ENCODE measurements around the gene TLCD4. TPM values are rescaled to one million over a fixed set of nuclear protein-coding genes. Genes with fewer than 3 reads are reported as not detected.
A peak's percentile ranks its signal among the peaks of the same experiment; 100 is the strongest.

The TLCD4 gene
- total and polyA plus RNA-seq, 10 of the 15 experiments (the other 5 are each of a cell fraction or from before 2014, with no cell fraction given) = under 0.01 to 0.10 (median 0.04) TPM; not detected in 5

- POLR2A ChIA-PET = interaction anchor here (0.6 kb wide), 1 partner anchor 24 kb away, joined by 6 read pairs; no protein-coding TSS in a partner anchor
- under 1% methylated on average over 5 of the region's 5 CpGs for WGBS (ENCODE audit: insufficient coverage, insufficient replicate concordance, low lambda C conversion rate, missing lambda C conversion rate)
- RAD21 ChIA-PET (ENCODE audit: unreplicated experiment) = interaction anchor here (2.3 kb wide), 1 partner anchor 147 kb away, joined by 10 read pairs; the partner anchor contains the start of gene RWDD3
- no peak for TF ChIP-seq CTCF (IDR thresholded peaks at IDR 0.05 in 2 of 3, conservative IDR thresholded peaks at IDR 0.05 in 1 of 3; ENCODE audit: control insufficient read depth in 2 of 3, extremely low read depth in 1 of 3, insufficient read depth in 1 of 3, low read depth in 3 of 3, low read length in 3 of 3)
- TF ChIP-seq SP1 (IDR thresholded peaks at IDR 0.05; ENCODE audit: low read depth, low read length) = no peak
- in situ Hi-C loops (cut with MboI) = no loop called here
- H3K9me3 ChIP-seq (replicated peaks; ENCODE audit: control insufficient read depth, insufficient read depth, low read length) = no peaks in the 10 kb centered on the region
- H3K4me2 ChIP-seq (ENCODE audit: control insufficient read depth, insufficient read depth) = no peak overlapping the region
- H2AFZ ChIP-seq (ENCODE audit: control insufficient read depth, low read depth, low read length) = no peak overlapping the region
- SMC1A ChIA-PET (ENCODE audit: uncharacterized antibody, unreplicated experiment) = interaction anchor here (0.7 kb wide), 1 partner anchor 13 kb away, joined by 4 read pairs; no protein-coding TSS in a partner anchor
- H3K27me3 ChIP-seq (replicated peaks in 1 of 2; ENCODE audit: control insufficient read depth in 2 of 2, insufficient read depth in 2 of 2, low read length in 1 of 2) = no peaks in the 10 kb centered on the region; a peak in 1 of 4 replicates
- CTCF ChIA-PET = interaction anchor here (0.6 kb wide), 1 partner anchor 31 kb away, joined by 3 read pairs; no protein-coding TSS in a partner anchor
- ATAC-seq (peak; percentile 78), DNase-seq (ENCODE audit: low read depth, low spot score) (no peak), FAIRE-seq (no peak)
- no peaks in the 10 kb centered on the region for H3K36me3 ChIP-seq (ENCODE audit: control insufficient read depth in 2 of 2, insufficient read depth in 2 of 2, low read length in 1 of 2)
- intact Hi-C loops (cut with micrococcal nuclease; ENCODE audit: unreplicated experiment) = no loop called here
- no peaks in the 10 kb centered on the region for H3K79me2 ChIP-seq (ENCODE audit: control insufficient read depth, insufficient read depth, low read length)
- no TSS peak for BruUV-seq (replicated peaks)
- no peak overlapping the region for H3K9ac ChIP-seq (ENCODE audit: control insufficient read depth, insufficient read depth, low read length)
- H4K20me1 ChIP-seq (ENCODE audit: control insufficient read depth, insufficient read depth) = no peaks in the 10 kb centered on the region
- H3K4me3 ChIP-seq = no peak overlapping the region
- H3K4me1 ChIP-seq (ENCODE audit: control insufficient read depth, insufficient read depth, low read length) = no peaks in the 10 kb centered on the region
- no peak overlapping the region for H3K27ac ChIP-seq (ENCODE audit: control insufficient read depth, insufficient read depth)
These were observed 30.1 kb upstream of the TLCD4 start for GRCh38 chr1:95086949-95087533.

GRCh38 chr1:95088303-95088702 lies 28.9 kb upstream of the TLCD4 start:
- in situ Hi-C loops (cut with MboI) = no loop called here

More at GRCh38 chr1:95088303-95088702, 28.9 kb upstream of the TLCD4 start:
- Histone ChIP-seq H3K4me3 (no peak overlapping the region), H3K4me2 (ENCODE audit: control insufficient read depth, insufficient read depth) (no peak overlapping the region), H3K27ac (ENCODE audit: control insufficient read depth, insufficient read depth) (no peak overlapping the region), H2AFZ (ENCODE audit: control insufficient read depth, low read depth, low read length) (no peak overlapping the region), H3K9me3 (replicated peaks; ENCODE audit: control insufficient read depth, insufficient read depth, low read length) (no peaks in the 10 kb centered on the region), H3K4me1 (ENCODE audit: control insufficient read depth, insufficient read depth, low read length) (no peaks in the 10 kb centered on the region), H3K9ac (ENCODE audit: control insufficient read depth, insufficient read depth, low read length) (no peak overlapping the region), H3K27me3 (replicated peaks in 1 of 2; ENCODE audit: control insufficient read depth in 2 of 2, insufficient read depth in 2 of 2, low read length in 1 of 2) (no peaks in the 10 kb centered on the region; a peak in 1 of 4 replicates), H4K20me1 (ENCODE audit: control insufficient read depth, insufficient read depth) (no peaks in the 10 kb centered on the region), H3K36me3 (ENCODE audit: control insufficient read depth in 2 of 2, insufficient read depth in 2 of 2, low read length in 1 of 2) (no peaks in the 10 kb centered on the region), H3K79me2 (ENCODE audit: control insufficient read depth, insufficient read depth, low read length) (no peaks in the 10 kb centered on the region)
- RAD21 ChIA-PET (ENCODE audit: unreplicated experiment) = interaction anchor here (1.1 to 2.3 kb wide), 2 partner anchors 16 to 146 kb away, joined by 3 to 10 read pairs; partner anchors contain the start of genes ALG14 and RWDD3
- 43% methylated on average over 1 of the region's 1 CpG for WGBS (ENCODE audit: insufficient coverage, insufficient replicate concordance, low lambda C conversion rate, missing lambda C conversion rate)
- ATAC-seq (no peak), FAIRE-seq (no peak), DNase-seq (ENCODE audit: low read depth, low spot score) (no peak)
- intact Hi-C loops (cut with micrococcal nuclease; ENCODE audit: unreplicated experiment) = no loop called here
- CTCF ChIA-PET = interaction anchor here (0.9 to 1.4 kb wide), 3 partner anchors 21 to 150 kb away, joined by 3 to 8 read pairs (median 4); partner anchors contain the start of gene RWDD3
- BruUV-seq (replicated peaks) = no TSS peak
- TF ChIP-seq SRF (IDR thresholded peaks at IDR 0.05; ENCODE audit: low read depth in 2 of 2, low read length in 2 of 2) (no peak), EED (IDR thresholded peaks at IDR 0.05; ENCODE audit: low read depth) (no peak), PRDM15 (CRISPR knock-in tag; IDR thresholded peaks at IDR 0.05) (no peak), PML (IDR thresholded peaks at IDR 0.05; ENCODE audit: low read length) (no peak)
- SMC1A ChIA-PET (ENCODE audit: uncharacterized antibody, unreplicated experiment) = no interaction called here
- POLR2A ChIA-PET = no interaction called here

Measured in GM12878 (cell line).